Suprapubic skin (tissue), 4 donors: ENCODE measurements around the gene FCGR3A. TPM values are rescaled to one million over a fixed set of nuclear protein-coding genes. Genes with fewer than 3 reads are reported as not detected.

ENCODE experiments used
- DNase-seq, 2 donors: peaks; one replicate each; pipeline ENCODE4 v3.0.0-alpha.2; 2019; ENCODE audit warnings: low spot score in 2 of 2
- H3K27ac ChIP-seq: fragments of 200-600 bp; sonication (generic); one replicate; pipeline ENCODE4 v1.5.1; 2019
- H3K27me3 ChIP-seq: fragments of 200-600 bp; sonication (generic); one replicate; pipeline ENCODE4 v1.5.1; 2019
- H3K36me3 ChIP-seq: fragments of 200-600 bp; sonication (generic); one replicate; pipeline ENCODE4 v1.5.1; 2019
- H3K4me1 ChIP-seq: fragments of 200-600 bp; sonication (generic); one replicate; pipeline ENCODE4 v1.5.1; 2019
- H3K4me3 ChIP-seq: fragments of 200-600 bp; sonication (generic); one replicate; pipeline ENCODE4 v1.5.1; 2019; ENCODE audit warnings: mild to moderate bottlenecking
- H3K9me3 ChIP-seq: fragments of 200-600 bp; sonication (generic); one replicate; pipeline ENCODE4 v1.5.1; 2019
- EP300 ChIP-seq: sonication (generic); formaldehyde crosslinking; IDR thresholded peaks from one replicate; pipeline ENCODE4 v1.6.1; 2017; ENCODE audit warnings: antibody characterized with exemption
- POLR2A ChIP-seq, 2 donors: fragments of 450-650 bp; IDR thresholded peaks; one replicate each; pipeline ENCODE4 v1.6.1; 2017; ENCODE audit warnings: antibody characterized with exemption in 2 of 2, mild to moderate bottlenecking in 2 of 2, moderate library complexity in 2 of 2
- POLR2AphosphoS5 ChIP-seq, 3 donors: sonication (generic); formaldehyde crosslinking; IDR thresholded peaks; one replicate each; pipeline ENCODE4 v1.6.1; 2017; ENCODE audit warnings: antibody characterized with exemption in 3 of 3
- WGBS: methylation state at CpG from one replicate; pipeline ENCODE4 v1.1.5; 2018; 5-methylcytosine and 5-hydroxymethylcytosine counted together
- total RNA-seq, 4 donors: library from RNA; depleted of rRNA; stranded (reverse); fragments of >200 nt; gene quantifications; one replicate each; pipeline ENCODE4 v1.1.0, GENCODE V29; 2016
- TF ChIP-seq, protein P1 (sequence below), 2 donors: fragments of 200-600 bp in 1 of 2; fragments of 450-650 bp in 1 of 2; sonication (generic) in 1 of 2; IDR thresholded peaks; one replicate each; pipeline ENCODE4 v1.5.1; 2016 to 2019; ENCODE audit warnings: antibody characterized with exemption in 2 of 2, mild to moderate bottlenecking in 1 of 2, moderate library complexity in 1 of 2

FCGR3A gene
- total RNA-seq, 4 donors from 2014 or later, result 0.98 to 5.3 (median 1.4) TPM

- no peak overlapping the region for H3K27ac ChIP-seq
- peaks cover 13% of the 10 kb centered on the region for H3K4me1 ChIP-seq
- no peaks in the 10 kb centered on the region for H3K27me3 ChIP-seq
- no peaks in the 10 kb centered on the region for H3K9me3 ChIP-seq
- no peaks in the 10 kb centered on the region for H3K36me3 ChIP-seq
- DNase-seq, result no peak
- H3K4me3 ChIP-seq, result no peak overlapping the region
- 57% methylated on average over 1 of the region's 3 CpGs for WGBS
- TF ChIP-seq POLR2AphosphoS5 (IDR thresholded peaks at IDR 0.05), result no peak
- TF ChIP-seq POLR2A (IDR thresholded peaks at IDR 0.05), result no peak
- TF ChIP-seq, protein P1, sequence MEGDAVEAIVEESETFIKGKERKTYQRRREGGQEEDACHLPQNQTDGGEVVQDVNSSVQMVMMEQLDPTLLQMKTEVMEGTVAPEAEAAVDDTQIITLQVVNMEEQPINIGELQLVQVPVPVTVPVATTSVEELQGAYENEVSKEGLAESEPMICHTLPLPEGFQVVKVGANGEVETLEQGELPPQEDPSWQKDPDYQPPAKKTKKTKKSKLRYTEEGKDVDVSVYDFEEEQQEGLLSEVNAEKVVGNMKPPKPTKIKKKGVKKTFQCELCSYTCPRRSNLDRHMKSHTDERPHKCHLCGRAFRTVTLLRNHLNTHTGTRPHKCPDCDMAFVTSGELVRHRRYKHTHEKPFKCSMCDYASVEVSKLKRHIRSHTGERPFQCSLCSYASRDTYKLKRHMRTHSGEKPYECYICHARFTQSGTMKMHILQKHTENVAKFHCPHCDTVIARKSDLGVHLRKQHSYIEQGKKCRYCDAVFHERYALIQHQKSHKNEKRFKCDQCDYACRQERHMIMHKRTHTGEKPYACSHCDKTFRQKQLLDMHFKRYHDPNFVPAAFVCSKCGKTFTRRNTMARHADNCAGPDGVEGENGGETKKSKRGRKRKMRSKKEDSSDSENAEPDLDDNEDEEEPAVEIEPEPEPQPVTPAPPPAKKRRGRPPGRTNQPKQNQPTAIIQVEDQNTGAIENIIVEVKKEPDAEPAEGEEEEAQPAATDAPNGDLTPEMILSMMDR (IDR thresholded peaks at IDR 0.05), result no peak
- TF ChIP-seq EP300, result no peak
These were observed 39.1 kb downstream of the FCGR3A start for GRCh38 chr1:161510477-161510876.

GRCh38 chr1:161506336-161507223, 43.0 kb downstream of the FCGR3A start:
- Histone ChIP-seq H3K4me1 (peaks cover 9% of the 10 kb centered on the region), H3K27ac (no peak overlapping the region), H3K36me3 (no peaks in the 10 kb centered on the region), H3K4me3 (peak overlapping the region; percentile 17), H3K9me3 (no peaks in the 10 kb centered on the region), H3K27me3 (peaks cover 8% of the 10 kb centered on the region)
- TF ChIP-seq POLR2AphosphoS5 (IDR thresholded peaks at IDR 0.05) (no peak), POLR2A (IDR thresholded peaks at IDR 0.05) (no peak), EP300 (no peak)
- TF ChIP-seq, protein P1 (IDR thresholded peaks at IDR 0.05), result no peak
- peak in 1 of 2 donors; percentile 61 for DNase-seq
- 52% methylated on average over 13 of the region's 15 CpGs for WGBS

GRCh38 chr1:161505686-161506085, 43.9 kb downstream of the FCGR3A start:
- H3K4me3 ChIP-seq, result peak overlapping the region; percentile 17
- DNase-seq, result no peak
- H3K4me1 ChIP-seq, result peaks cover 9% of the 10 kb centered on the region
- no peak for TF ChIP-seq EP300
- TF ChIP-seq POLR2A (IDR thresholded peaks at IDR 0.05), result peak in 1 of 2 donors; percentile 2
- 73% methylated on average over 6 of the region's 6 CpGs for WGBS
- no peak overlapping the region for H3K27ac ChIP-seq
- no peaks in the 10 kb centered on the region for H3K36me3 ChIP-seq
- no peaks in the 10 kb centered on the region for H3K9me3 ChIP-seq
- peaks cover 11% of the 10 kb centered on the region for H3K27me3 ChIP-seq

DNA sequence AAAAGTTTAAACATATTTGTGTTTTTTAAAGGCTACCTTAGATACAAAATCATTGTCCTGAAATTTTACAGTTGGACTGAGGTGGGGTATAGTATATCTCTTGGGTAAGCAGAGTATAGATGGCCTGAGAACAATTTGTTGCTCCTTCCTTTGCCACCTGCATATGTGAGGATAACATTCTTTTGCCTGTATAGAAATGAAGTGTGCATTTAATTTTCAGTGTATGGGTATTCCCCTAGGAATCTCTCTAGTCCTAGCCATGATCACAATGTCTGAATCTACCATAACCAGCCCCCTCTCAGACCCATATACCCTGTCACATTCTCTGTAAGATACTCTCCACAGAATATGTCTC, 46.2 kb downstream of the FCGR3A start:
- Histone ChIP-seq H3K27me3 (peaks cover 18% of the 10 kb centered on the region), H3K4me1 (peaks cover 12% of the 10 kb centered on the region), H3K9me3 (no peaks in the 10 kb centered on the region), H3K27ac (no peak overlapping the region), H3K4me3 (no peak overlapping the region), H3K36me3 (no peaks in the 10 kb centered on the region)
- DNase-seq, result no peak
- no peak for TF ChIP-seq POLR2A (IDR thresholded peaks at IDR 0.05)
- TF ChIP-seq, protein P1 (IDR thresholded peaks at IDR 0.05), result no peak
- TF ChIP-seq POLR2AphosphoS5 (IDR thresholded peaks at IDR 0.05), result no peak
- TF ChIP-seq EP300, result no peak

DNA sequence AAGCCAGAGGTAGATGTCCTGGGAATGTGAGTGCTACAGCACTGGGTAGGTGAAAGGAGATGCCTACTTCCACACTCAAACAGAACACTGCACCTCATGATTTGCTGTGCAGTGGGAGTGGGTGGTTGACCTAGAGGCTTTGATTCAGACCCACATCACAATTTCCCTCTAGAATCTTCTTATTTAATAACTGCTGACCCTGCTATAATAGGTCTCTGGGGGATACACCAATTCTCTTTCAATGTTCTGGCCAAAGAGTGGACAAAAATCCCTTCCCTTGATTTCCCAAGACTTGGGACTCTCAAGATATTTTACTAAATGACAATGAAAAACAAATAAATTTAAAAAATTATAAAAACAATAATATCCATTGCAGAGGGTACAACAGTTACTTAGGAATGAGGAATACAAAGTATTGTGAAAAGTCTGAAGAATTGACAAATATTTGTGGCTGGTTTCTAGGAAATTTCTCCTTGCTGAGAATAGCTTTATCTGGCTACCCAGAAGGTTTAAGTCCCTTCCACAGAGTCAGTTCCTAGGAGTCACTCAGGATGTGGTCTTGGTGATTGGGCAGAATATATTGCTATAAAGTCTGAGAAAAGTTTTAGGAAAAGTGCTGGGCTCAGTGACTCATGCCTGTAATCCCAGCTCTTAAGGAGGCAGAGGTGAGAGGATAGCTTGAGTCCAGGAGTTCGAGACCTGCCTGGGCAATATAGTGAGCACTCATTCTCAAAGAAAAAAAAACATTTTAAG, 46.8 kb downstream of the FCGR3A start:
- Histone ChIP-seq H3K36me3 (no peaks in the 10 kb centered on the region), H3K27ac (no peak overlapping the region), H3K4me1 (peaks cover 12% of the 10 kb centered on the region), H3K9me3 (no peaks in the 10 kb centered on the region), H3K27me3 (peaks cover 18% of the 10 kb centered on the region), H3K4me3 (no peak overlapping the region)
- no peak for DNase-seq
- TF ChIP-seq EP300 (no peak), POLR2AphosphoS5 (IDR thresholded peaks at IDR 0.05) (no peak), POLR2A (IDR thresholded peaks at IDR 0.05) (no peak)
- TF ChIP-seq, protein P1 (IDR thresholded peaks at IDR 0.05), result no peak
- WGBS, result 66% methylated on average over 1 of the region's 1 CpG
